ENCODE results near the gene KIF13A. TPM values are rescaled to one million over a fixed set of nuclear protein-coding genes. Genes with fewer than 3 reads are reported as not detected.
A peak's percentile ranks its signal among the peaks of the same experiment; 100 is the strongest.

KIF13A gene
- 10 to 100 TPM; 63.8 to 86.3 (median 78.2) TPM for total RNA-seq

DNA sequence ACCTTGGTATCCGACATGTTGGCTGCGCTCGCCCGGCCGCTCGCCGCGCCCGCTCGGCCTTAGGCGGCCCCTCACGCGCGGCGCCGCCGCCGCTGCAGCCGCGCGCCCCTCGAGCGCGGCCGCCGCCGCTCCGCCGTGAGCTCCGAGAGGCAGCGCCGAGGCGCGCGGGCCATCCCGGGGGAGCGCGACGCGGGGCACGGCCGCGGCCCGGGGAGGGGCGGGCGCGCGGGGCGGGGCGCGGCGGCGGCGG is at the start of gene KIF13A:
Gene KIF13A (minus strand): TSS at position 189 of the 250 bp plus-strand sequence. CDS start 172 bp downstream, at position 17.
- no peaks in the 10 kb centered on the region for H3K9me3 ChIP-seq
- TF ChIP-seq EP300 (IDR thresholded peaks at IDR 0.05): no peak
- no peak for TF ChIP-seq POLR2AphosphoS5 (IDR thresholded peaks at IDR 0.05)
- TF ChIP-seq POLR2A (IDR thresholded peaks at IDR 0.05; ENCODE audit: low read depth): no peak
- TF ChIP-seq CTCF (IDR thresholded peaks at IDR 0.05): no peak
- H3K27me3 ChIP-seq: no peaks in the 10 kb centered on the region
- intact Hi-C loops (cut with DNase I): loop anchor here (2.0 to 5.0 kb wide), 3 partner anchors 120 to 135 kb away; partner anchors contain the start of gene NHLRC1
- H3K4me3 ChIP-seq: peak within 1 kb of the TSS; percentile 67 to 94 (median 80)
- WGBS: no CpG with 5 or more reads among the region's 54 CpGs
- H3K36me3 ChIP-seq: no peaks in the 10 kb centered on the region
- DNase-seq (ENCODE audit: extremely low spot score): no peak
- peak within 1 kb of the TSS; percentile 93 to 97 (median 96) for H3K27ac ChIP-seq (replicated peaks in 1 of 4)
- peaks cover 25 to 53% (median 38%) of the 10 kb centered on the region in 4 donors for H3K4me1 ChIP-seq

- Histone ChIP-seq H3K27me3 (no peaks in the 10 kb centered on the region), H3K9me3 (no peaks in the 10 kb centered on the region), H3K4me1 (peaks cover 0 to 14% (median 5%) of the 10 kb centered on the region in 4 donors), H3K4me3 (no peak overlapping the region), H3K27ac (replicated peaks in 1 of 4) (no peak overlapping the region), H3K36me3 (no peaks in the 10 kb centered on the region)
- WGBS: 95% methylated on average over 4 of the region's 4 CpGs
- peak; percentile 84 for DNase-seq (ENCODE audit: extremely low spot score)
- intact Hi-C loops (cut with DNase I): no loop called here
- TF ChIP-seq EP300 (IDR thresholded peaks at IDR 0.05) (no peak), POLR2AphosphoS5 (IDR thresholded peaks at IDR 0.05) (no peak), POLR2A (IDR thresholded peaks at IDR 0.05; ENCODE audit: low read depth) (no peak), CTCF (IDR thresholded peaks at IDR 0.05) (no peak)
Observed at GRCh38 chr6:18036781-18037180, 49.3 kb upstream of the KIF13A start.

GRCh38 chr6:18035330-18035854 is 48.0 kb upstream of the KIF13A start:
- peaks cover 0 to 5% (median 2%) of the 10 kb centered on the region in 4 donors for H3K4me1 ChIP-seq
- no peaks in the 10 kb centered on the region for H3K9me3 ChIP-seq
- no peak for TF ChIP-seq EP300 (IDR thresholded peaks at IDR 0.05)
- TF ChIP-seq POLR2AphosphoS5 (IDR thresholded peaks at IDR 0.05): no peak
- no peak for TF ChIP-seq POLR2A (IDR thresholded peaks at IDR 0.05; ENCODE audit: low read depth)
- no peak for TF ChIP-seq CTCF (IDR thresholded peaks at IDR 0.05)
- H3K36me3 ChIP-seq: no peaks in the 10 kb centered on the region
- H3K27me3 ChIP-seq: no peaks in the 10 kb centered on the region
- intact Hi-C loops (cut with DNase I): no loop called here
- no peak overlapping the region for H3K4me3 ChIP-seq
- H3K27ac ChIP-seq (replicated peaks in 1 of 4): no peak overlapping the region
- 94% methylated on average over 13 of the region's 13 CpGs for WGBS
- DNase-seq (ENCODE audit: extremely low spot score): peak; percentile 53

DNA sequence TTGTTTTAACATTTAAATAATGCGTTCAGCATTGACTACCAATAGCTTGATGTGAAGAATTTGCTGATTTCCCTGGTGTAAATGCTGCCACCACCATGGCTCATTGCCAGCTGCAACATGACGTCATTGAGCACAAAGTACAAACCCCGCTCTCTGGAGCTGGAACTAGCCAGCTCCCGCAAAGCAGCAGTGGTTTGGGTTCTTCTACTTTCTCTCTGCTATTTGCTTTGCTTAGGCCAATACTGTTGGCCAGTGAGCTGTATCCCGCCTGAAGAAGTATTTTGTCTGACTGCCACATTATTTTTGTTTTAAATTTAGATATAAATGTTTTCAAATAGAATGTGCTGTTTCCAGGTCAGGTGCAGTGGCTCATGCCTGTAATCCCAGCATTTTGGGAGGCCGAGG is 47.4 kb upstream of the KIF13A start:
- no peaks in the 10 kb centered on the region for H3K27me3 ChIP-seq
- TF ChIP-seq CTCF (IDR thresholded peaks at IDR 0.05): no peak
- no peak for TF ChIP-seq POLR2AphosphoS5 (IDR thresholded peaks at IDR 0.05)
- no peak for TF ChIP-seq POLR2A (IDR thresholded peaks at IDR 0.05; ENCODE audit: low read depth)
- TF ChIP-seq EP300 (IDR thresholded peaks at IDR 0.05): no peak
- H3K9me3 ChIP-seq: no peaks in the 10 kb centered on the region
- 82% methylated on average over 6 of the region's 6 CpGs for WGBS
- H3K4me1 ChIP-seq: peaks cover 0 to 5% (median 2%) of the 10 kb centered on the region in 4 donors
- intact Hi-C loops (cut with DNase I): no loop called here
- DNase-seq (ENCODE audit: extremely low spot score): no peak
- no peak overlapping the region for H3K27ac ChIP-seq (replicated peaks in 1 of 4)
- no peaks in the 10 kb centered on the region for H3K36me3 ChIP-seq
- no peak overlapping the region for H3K4me3 ChIP-seq

DNA sequence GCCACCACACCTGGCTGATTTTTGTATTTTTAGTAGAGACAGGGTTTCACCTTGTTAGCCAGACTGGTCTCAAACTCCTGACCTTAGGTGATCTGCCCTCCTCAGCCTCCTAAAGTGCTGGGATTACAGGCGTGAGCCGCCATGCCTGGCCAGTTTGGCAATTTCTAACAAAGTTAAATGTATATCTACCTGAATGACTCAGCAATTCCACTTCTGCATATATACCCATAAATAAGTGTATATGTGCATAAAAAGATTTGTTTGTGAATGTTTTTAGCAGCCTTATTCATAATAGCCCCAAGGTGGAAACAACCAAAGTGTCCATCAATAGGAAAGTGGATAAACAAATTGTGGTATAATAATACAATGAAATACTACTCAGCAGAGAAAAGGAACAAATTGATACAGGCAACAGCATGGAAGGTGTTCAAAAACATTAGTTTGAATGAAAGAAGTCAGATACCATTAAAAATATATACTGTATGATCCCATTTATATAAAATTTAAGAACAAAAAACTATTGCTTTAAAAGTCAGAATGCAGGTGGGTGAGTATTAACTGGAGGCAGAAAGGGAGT is 44.3 kb upstream of the KIF13A start:
- H3K36me3 ChIP-seq: no peaks in the 10 kb centered on the region
- peak; percentile 10 for DNase-seq (ENCODE audit: extremely low spot score)
- intact Hi-C loops (cut with DNase I): no loop called here
- H3K27ac ChIP-seq (replicated peaks in 1 of 4): no peak overlapping the region
- no peaks in the 10 kb centered on the region for H3K9me3 ChIP-seq
- H3K4me1 ChIP-seq: peaks cover 0 to 5% (median 0%) of the 10 kb centered on the region in 4 donors
- 83% methylated on average over 2 of the region's 2 CpGs for WGBS
- no peaks in the 10 kb centered on the region for H3K27me3 ChIP-seq
- no peak overlapping the region for H3K4me3 ChIP-seq
- no peak for TF ChIP-seq EP300 (IDR thresholded peaks at IDR 0.05)
- TF ChIP-seq CTCF (IDR thresholded peaks at IDR 0.05): no peak
- TF ChIP-seq POLR2A (IDR thresholded peaks at IDR 0.05; ENCODE audit: low read depth): no peak
